GM21619 (cell line): ENCODE measurements around the gene PANX2.
"Not testable (repeated sequence)": the region's sequence is repeated elsewhere in the genome, so short reads cannot be mapped to it uniquely, and the experiment has no call there.

Experiments
- ATAC-seq: cut with Tn5 transposase; IDR thresholded peaks from one replicate; pipeline ENCODE4 v1.9.1; 2021; ENCODE audit not compliant: unreplicated experiment

PANX2 gene

DNA sequence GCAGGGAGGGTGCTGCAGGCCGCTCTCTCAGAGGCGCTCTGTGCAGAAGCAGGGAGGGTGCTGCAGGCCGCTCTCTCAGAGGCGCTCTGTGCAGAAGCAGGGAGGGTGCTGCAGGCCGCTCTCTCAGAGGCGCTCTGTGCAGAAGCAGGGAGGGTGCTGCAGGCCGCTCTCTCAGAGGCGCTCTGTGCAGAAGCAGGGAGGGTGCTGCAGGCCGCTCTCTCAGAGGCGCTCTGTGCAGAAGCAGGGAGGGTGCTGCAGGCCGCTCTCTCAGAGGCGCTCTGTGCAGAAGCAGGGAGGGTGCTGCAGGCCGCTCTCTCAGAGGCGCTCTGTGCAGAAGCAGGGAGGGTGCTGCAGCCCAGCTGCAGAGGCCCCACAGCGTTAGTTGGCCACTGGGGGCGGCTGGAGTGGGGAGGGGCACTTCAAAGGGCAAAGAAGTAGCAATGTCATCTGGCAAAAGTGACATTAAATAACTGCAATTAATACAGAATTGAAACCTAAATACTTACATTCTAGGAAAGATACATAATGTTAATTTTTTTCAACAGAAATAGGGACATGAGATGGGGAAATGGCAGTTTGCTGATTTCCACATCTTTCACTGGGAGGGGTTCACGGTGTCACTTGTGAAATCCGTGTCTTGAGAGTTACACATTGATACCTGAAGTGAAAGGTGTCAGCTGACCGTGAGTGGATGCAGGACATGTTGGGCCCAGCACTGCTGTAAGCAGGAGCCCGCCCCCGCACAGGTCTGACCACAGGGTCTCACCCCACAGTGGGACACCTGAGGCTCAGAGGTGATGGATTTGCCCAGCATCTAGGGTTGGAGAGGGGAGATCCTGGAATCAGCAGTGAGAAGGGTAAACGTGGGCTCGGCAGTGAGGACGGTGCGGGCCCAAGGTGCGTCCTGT, 23.0 kb upstream of the PANX2 start:
- ATAC-seq: not testable (repeated sequence)

DNA sequence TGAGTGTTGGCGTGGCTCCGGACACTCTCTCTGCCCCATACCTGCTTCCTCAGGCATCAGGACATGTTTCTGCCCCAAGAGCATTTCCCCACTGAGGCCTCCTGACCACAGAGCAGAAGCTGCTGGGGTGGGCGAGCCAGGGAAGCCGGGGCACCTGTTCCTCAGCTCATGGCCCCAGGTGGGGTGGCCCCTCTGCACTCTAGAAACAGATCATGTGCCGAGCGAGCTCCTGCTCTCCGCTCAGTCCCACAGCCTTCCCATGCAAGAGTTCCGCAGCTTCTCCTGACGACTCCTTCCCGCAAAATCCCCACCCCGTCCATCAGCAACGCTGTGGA, 22.4 kb upstream of the PANX2 start:
- ATAC-seq: no peak

DNA sequence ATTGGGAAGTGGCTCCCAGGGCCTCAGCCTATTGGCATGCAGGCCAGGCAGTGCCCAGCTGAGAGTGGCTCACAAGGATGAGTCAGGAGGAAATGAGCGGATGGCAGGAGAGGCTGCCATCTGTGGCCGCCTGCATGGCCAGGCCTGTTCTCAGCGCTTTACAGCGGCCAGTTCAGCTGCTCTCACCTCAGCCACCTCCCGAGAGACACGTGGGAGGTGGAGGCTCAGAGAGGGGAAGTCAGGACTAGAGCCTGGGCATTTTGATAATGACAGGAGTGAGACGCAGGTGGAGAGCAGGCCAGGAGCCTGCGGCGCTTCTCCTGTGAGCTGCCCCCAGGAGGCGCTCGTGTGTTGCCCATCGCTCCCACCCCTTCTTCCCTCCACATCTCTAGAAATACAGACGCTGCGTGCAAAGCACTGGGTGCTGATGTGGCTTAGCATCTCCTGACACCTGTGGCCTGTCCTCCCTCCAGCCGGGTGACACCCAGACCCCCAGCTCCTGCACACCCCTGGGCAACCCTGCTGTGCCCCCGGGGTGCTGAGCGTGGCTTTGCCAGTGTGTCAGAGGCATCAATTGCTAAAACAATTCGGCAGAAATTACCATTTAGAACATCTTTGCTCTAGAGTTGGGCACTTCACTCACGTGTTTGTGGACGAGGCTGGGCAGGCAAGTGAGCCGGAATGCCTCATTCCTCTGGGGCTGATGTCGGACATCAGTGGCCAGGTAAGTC, 21.4 kb upstream of the PANX2 start:
- ATAC-seq: no peak

DNA sequence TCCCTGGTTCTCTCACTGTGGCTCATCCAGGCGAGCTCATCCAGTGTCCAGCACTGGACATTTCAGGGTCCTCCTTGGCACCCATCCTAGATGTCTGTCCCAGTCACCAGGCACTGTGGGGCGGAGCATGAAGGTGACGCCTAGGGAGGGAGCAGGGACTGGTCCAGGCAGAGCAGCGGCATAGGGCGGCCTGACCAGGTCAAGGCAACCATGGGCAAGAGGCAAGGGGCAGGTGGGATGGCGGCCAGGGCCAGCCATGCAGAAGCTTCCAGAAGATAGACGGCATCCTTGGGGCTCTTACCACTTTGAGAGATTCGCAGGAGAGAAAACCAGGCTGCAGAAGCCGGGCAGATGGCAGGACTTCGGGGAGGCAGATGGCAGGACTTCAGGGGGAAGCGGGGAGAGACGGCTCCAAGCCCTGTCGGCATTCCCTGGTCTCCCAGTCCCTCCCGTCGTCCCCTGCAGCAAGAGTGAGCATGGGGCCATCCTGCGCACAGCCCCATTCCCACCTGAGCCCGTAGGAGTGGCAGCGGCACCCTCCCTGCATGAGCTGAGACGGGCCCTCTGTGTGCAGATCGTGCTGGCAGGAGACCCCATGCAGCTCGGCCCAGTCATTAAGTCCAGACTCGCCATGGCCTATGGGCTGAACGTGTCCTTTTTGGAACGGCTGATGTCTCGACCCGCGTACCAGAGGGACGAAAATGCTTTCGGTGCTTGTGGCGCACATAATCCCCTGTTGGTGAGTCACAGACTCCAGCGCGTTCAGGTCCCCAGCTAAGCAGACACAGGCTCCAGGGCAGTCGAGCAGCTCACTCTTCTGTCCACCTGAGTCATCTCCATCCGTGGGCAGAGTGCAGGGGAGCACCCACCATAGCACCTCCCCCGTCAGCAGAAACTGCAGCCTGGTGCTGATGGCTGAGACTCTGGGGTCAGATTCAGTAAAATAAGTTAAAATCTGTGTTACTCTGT, 20.1 kb upstream of the PANX2 start:
- no peak for ATAC-seq

DNA sequence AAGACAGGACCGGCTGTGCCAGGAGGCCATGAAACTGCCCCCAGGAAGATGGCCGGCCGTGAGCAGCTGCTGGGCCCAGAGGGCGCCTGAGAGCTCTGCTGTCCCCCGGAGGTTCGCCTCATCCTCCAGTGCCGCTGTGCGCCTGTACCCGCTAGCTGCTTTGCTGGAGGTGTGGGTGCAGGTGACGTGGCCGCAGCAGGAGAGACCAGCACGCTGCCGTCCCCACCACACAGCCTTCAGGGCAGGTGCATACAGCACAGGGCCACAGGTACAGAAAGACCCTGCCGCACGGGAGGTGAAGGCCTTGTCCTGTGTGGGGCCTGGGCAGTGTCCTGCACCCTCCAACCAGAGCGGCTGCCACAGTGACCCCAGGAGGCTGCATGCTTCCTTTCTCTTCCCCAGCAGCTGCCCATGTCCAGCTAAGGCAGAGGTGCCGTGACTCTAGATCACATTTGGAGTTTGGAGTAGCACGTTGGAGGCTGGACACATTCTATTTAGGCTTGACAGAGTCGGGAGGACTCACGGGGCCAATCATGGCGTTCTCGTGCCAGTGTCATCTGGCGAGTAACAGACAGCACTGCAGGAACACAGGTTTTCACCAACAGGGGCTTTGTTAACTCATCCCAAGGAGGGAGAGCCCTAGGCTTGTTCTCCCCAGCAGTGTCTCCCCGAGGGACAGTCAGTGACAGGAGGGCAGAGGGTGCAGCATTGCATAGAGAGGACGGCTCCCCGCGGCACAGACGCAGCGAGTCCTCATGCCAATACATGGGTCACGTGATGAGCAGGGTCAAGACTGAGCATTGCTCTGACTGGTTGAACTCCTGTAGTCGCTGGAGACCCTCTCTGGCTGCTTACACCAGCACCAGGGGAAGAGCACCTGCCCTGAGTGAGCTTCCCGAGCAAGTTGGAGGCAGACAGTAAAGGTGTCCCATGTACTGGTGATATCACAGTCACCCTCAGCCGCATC, 18.7 kb upstream of the PANX2 start:
- no peak for ATAC-seq

DNA sequence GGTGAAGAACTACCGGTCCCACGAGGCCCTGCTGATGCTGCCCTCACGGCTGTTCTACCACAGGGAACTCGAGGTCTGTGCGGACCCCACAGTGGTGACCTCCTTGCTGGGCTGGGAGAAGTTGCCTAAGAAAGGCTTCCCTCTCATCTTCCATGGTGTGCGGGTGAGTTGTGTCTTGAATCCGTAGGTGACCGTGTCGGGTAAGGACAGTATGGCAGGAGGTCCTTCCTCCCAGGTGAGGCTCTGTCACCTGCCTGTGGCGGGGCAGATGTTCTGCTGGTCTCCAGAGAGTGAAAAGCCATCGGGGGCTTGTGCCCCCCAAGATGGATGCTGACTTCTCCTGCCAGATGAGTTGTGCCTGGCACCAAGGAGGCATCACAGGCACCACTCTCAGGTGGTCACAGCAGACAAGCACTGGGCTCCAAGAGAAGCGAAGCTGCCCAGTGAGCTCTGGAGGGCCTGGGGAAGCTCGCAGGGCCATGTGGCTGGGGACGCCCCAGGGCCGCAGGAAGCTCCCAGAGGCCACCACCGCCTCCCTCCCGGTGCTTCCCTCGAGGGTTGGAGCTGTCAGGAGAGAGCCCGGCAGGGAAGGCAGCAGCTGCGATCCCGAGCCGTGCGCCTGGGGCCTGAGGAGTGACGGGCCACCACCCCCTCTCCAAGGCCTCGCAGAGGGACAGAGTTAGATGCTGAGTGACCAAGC, 17.3 kb upstream of the PANX2 start:
- no peak for ATAC-seq

DNA sequence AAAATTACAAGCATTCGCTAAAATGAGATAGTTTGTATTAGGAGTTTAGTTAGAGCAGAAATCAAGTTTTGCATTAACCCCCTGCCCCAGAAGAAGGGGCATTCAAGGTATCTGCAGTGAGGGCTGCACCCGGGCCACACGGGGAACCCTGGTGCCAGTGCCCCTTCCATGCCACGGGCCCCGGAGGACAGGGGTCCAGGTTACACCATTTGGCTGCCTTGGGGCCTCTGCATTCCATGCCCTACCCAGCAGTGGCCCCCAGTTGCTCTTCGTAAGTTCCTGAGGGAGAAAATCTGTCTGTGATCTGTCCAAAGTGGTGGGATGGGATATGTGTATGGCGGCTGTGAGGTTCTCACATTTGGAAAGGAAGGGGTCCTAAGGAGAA, 16.8 kb upstream of the PANX2 start:
- ATAC-seq: no peak

DNA sequence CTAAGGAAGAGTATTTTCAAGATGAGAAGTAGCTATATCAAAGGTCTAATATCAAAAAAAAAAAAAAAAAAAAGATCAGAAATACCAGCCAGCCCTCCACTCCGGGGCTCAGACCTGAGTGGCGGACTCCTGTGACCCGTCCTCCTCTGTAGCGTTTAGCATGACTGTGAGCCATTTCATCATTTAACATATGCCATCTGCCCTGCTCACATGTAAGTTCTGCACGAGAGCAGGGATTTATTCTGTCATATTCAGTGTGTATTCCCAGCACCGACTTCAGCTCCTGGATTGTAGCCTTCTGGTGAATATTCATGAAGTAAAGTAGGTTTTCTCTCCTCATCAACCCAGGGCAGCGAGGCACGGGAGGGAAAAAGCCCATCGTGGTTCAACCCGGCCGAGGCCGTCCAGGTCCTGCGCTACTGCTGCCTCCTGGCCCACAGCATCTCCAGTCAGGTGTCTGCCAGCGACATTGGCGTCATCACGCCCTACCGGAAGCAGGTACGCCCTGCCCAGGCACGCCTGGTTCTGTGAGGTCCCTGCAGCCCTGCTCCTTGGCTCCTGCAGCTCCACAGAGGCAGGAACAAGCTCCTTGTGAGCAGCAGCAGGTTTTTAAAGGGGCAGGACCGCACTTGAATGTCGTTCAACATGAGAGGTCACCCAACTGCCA, 12.7 kb upstream of the PANX2 start:
- no peak for ATAC-seq

DNA sequence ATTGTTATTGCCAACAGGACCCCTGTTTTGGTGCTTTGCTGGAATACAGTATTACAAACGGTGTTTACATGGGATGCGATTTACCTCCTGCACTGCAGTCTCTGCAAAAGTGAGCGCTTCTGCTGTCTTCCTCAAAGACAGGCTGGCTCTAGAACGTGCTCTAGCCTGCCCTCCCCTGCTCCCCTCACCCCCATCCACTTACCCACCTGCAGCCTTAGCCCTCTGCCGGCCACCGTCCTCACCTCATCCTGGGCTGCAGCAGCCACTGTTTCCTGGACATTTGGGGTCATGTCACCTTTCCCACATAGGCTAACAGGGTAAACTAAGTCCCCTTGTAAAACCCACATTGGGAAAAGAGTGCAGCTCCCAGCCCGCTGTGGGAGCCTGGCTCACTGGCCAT, 9.6 kb upstream of the PANX2 start:
- ATAC-seq: no peak

DNA sequence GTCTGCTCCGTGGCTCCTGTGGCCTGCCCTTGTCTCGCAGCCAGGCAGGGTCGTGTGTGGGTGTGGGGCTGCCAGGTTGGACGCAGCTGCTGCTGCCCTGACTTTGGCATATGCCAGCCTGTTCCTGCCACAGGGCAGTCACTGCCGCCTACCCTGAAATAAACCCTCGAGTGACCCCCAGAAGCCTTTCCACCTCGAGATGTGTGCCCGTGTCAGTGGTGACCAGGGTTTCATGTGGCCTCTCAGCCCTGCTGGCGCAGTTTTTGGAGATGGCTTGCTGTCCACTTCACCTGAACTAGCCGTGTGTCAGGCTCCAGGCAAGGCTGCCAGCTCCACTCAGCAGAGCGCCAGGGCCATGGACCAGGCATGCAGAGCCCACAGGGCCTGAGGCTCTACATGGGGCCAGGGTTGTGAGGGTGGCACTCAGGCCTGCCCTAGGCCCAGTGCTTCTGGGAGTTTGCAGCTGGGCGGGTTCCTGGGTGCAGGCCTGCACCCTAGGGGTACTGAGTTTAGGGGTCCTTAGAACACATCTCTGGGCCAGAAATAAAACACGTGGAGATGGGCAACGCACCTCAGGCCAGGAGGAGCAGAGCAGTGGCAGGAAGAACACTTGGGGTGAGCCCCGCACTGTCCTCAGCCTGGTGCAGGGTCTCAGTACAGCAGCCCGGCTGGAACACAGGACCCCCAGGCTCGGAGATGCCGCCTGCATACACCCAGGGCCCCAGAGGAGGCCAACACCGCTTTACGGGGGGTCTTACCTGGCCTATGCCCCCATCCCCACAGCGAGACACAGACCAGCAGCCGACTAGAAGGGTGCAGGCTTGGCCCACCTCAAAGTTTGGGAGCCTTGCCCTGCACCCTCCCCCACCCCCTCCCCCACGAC, 8.8 kb upstream of the PANX2 start:
- ATAC-seq: no peak

DNA sequence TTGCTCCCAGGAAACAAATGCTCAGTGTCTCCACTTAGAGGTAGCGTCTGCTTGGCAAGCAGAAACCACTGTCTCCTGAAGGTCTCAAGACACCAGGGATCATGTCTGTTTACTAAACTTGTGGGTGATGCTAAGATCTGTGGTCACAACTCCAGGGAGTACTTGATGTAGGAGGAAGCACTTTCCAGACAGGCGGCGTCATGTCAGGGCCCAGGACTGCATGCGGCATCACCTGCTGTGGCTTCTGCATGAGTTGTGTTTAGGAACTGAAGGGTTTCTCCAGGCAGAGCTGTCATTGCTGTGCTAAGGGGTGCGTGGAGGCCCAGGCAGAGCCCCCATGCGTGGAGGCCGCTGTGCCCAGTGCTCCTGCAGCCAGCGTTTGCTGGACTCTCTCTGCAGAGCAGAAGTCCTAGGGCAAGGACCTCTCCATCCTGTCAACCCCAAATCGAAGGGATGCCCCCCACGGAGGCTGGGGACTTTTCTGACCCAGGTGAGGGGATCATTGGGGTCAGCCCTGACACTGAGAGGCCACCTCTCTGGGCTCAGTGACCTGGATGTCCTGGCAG, 8.1 kb upstream of the PANX2 start:
- no peak for ATAC-seq

DNA sequence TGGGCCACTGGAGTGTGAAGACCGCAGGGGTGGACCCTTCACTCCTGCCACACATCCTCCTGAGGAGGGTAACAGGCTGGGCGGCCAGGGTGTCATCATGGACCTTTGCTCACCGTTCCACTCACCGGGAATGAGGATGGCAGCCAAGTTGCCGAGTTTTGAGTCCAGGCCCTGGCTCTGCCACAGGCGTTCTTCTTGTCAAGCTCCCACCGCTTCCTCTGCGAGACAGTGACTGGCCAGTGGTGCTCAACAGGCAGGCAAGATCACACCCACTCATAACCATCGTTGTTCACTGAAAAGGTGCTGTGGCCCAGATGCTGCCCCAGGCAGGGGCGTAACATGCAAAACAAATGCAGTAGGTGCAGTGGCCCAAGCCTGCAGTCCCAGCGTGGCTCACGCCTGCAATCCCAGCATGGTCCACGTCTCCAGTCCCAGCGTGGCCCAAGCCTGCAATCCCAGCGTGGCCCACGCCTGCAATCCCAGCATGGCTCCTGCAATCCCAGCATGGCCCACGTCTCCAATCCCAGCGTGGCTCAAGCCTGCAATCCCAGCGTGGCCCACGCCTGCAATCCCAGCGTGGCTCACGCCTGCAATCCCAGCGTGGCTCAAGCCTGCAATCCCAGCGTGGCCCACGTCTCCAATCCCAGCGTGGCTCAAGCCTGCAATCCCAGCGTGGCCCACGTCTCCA, 5.0 kb upstream of the PANX2 start:
- no peak for ATAC-seq

DNA sequence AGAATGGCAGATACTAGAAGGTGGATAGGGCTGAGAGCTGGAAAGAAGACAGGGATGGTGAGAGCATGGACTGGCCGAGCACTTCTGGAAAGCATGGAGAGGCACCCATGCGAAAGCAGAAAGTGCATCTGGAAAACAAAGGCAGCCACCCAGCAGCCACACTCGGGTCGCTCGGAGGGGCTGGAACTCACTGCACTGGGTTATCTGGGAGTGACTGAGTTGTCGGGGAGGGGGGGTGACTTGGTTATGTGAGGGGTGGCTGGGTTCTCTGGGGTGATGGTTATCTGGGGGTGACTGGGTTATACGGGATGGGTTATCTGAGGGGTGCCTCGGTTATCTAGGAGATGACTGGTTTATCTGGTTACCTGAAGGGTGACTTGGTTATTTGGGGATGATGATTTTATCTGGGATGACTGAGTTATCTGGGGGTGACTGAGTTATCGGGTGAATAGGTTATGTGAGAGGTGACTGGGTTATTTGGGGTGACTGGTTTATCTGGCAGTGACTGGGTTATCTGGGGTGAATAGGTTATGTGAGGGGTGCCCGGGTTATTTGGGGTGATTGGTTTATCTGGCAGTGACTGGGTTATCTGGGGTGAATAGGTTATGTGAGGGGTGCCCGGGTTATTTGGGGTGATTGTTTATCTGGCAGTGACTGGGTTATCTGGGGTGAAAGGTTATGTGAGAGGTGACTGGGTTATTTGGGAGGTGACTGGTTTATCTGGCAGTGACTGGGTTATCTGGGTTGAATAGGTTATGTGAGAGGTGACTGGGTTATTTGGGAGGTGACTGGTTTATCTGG, 2.6 kb upstream of the PANX2 start:
- ATAC-seq: no peak

DNA sequence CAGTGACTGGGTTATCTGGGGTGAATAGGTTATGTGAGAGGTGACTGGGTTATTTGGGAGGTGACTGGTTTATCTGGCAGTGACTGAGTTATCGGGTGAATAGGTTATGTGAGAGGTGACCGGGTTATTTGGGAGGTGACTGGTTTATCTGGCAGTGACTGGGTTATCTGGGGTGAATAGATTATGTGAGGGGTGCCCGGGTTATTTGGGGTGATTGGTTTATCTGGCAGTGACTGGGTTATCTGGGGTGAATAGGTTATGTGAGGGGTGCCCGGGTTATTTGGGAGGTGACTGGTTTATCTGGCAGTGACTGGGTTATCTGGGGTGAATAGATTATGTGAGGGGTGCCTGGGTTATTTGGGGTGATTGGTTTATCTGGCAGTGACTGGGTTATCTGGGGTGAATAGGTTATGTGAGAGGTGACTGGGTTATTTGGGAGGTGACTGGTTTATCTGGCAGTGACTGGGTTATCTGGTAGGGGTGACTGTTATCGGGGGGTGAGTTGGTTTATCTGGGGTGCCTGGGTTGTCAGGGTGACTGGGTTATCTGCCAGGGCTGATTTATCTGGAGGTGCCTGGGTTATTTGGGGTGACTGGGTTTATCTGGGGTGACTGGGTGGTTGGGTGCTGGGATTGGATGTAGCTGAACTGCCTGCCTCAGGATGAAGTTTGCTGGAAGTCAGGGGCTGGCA, 1.9 kb upstream of the PANX2 start:
- ATAC-seq: not testable (repeated sequence)

DNA sequence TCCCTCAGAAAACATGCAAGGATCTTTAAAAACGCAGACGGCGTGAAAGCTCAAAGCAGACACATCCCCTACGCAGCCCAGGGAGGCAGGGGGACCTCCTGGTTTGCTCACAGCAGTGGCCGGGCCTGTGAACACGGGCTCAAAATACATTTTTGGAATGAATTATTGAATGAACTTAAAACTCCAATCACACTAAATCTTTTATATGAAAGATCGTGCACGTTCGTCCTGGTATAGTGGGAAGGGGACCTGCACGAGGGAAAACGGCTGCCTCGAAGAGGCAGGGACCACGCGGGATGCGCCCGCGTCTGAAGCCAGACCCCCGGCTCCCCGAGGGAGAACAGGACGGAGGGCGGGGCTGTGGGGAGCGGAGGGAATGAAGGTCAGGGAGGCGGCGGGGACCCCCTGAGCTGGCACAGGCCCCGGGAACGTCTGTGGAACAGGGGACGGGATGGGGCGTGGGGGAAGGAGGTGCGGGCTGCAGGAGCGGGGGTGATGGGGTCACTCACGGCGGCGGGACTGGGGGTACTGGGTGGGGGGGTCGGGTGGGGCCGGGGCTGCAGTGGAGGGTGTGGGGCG, 1.3 kb upstream of the PANX2 start:
- no peak for ATAC-seq
